Measurements from ENCODE around the gene SLC38A7. TPM values are rescaled to one million over a fixed set of nuclear protein-coding genes. Genes with fewer than 3 reads are reported as not detected.

SLC38A7 gene
- total and polyA plus RNA-seq, 2 of the 13 experiments (the other 11 are each of a cell fraction or from before 2014, with no cell fraction given): 13.2 to 14.1 TPM

DNA sequence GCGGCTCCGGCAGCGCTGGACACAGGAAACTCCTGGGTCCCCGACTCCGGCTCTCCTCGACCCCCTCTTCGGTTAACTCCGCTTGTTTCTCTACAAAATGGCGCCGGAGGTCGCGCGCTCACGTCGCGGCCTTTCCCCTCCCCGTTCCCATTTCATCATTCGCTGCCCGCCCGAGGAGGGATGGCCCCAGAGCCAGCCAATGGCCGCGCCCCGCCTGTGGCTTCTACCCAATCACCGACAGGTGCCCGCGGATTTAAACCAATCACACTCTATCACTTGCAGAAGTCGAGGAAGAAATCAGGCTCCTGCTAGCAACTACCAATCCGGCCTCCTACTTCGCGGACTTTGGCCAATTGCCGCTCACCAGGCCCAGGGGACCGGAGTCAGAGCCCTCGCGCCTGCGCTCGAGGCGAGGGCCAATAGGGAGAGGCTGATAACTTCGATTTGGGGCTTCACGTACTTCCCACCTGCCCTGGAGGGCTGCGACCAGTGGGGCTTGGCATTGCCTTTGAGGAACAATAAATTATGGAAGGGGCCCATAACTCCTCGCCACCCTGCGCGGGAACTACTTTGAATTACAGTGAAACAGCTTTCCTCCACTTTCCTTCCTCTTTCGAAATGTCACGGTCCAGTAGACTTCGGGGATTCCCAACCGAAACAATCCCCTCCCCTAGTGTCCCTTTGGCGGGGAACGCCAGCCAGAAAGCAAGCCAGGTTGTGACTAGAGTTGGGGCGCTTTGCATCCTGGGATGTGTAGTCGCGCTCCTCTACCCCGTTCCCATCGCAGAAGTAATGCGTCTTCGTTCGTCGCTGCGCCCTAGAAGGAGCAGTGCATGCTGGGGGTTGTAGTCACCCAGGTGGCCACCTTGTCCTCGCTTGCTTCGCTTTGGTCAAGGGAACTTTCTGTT, 54.6 kb downstream of the SLC38A7 start, which contains the start of gene CNOT1 (continued):
- TF ChIP-seq, protein P1, sequence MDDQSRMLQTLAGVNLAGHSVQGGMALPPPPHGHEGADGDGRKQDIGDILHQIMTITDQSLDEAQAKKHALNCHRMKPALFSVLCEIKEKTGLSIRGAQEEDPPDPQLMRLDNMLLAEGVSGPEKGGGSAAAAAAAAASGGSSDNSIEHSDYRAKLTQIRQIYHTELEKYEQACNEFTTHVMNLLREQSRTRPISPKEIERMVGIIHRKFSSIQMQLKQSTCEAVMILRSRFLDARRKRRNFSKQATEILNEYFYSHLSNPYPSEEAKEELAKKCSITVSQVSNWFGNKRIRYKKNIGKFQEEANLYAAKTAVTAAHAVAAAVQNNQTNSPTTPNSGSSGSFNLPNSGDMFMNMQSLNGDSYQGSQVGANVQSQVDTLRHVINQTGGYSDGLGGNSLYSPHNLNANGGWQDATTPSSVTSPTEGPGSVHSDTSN (CRISPR knock-in tag; IDR thresholded peaks at IDR 0.05; ENCODE audit: borderline replicate concordance): peak; percentile 39; the same call in 1 of the 2 replicates
- TF ChIP-seq, protein P2, sequence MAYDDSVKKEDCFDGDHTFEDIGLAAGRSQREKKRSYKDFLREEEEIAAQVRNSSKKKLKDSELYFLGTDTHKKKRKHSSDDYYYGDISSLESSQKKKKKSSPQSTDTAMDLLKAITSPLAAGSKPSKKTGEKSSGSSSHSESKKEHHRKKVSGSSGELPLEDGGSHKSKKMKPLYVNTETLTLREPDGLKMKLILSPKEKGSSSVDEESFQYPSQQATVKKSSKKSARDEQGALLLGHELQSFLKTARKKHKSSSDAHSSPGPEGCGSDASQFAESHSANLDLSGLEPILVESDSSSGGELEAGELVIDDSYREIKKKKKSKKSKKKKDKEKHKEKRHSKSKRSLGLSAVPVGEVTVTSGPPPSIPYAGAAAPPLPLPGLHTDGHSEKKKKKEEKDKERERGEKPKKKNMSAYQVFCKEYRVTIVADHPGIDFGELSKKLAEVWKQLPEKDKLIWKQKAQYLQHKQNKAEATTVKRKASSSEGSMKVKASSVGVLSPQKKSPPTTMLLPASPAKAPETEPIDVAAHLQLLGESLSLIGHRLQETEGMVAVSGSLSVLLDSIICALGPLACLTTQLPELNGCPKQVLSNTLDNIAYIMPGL (CRISPR knock-in tag; IDR thresholded peaks at IDR 0.05; ENCODE audit: borderline replicate concordance in 1 of 2, low read depth in 1 of 2): peak in 1 of 2 experiments; percentile 70; a peak in 2 of 4 replicates
- TF ChIP-seq CBFB (CRISPR knock-in tag; IDR thresholded peaks at IDR 0.05) (peak; percentile 84), RNF2 (conservative IDR thresholded peaks at IDR 0.05; ENCODE audit: low read depth) (peak; percentile 98), ZFP36L2 (CRISPR knock-in tag; IDR thresholded peaks at IDR 0.05) (no peak), ZNF292 (CRISPR knock-in tag; IDR thresholded peaks at IDR 0.05; ENCODE audit: borderline replicate concordance, low read depth) (no peak; the same call in 1 of the 2 replicates), ZNF136 (CRISPR knock-in tag; IDR thresholded peaks at IDR 0.05; ENCODE audit: low read depth) (0 out of 2 replicates have a peak, but pooled peaks have one; percentile 26), KMT2A (CRISPR knock-in tag; IDR thresholded peaks at IDR 0.05) (peak; percentile 71; the same call in 1 of the 2 replicates), SSRP1 (CRISPR knock-in tag; IDR thresholded peaks at IDR 0.05) (peak; percentile 38; the same call in 1 of the 2 replicates), ZNF20 (CRISPR knock-in tag; IDR thresholded peaks at IDR 0.05) (no peak)
- TF ChIP-seq, protein P3, sequence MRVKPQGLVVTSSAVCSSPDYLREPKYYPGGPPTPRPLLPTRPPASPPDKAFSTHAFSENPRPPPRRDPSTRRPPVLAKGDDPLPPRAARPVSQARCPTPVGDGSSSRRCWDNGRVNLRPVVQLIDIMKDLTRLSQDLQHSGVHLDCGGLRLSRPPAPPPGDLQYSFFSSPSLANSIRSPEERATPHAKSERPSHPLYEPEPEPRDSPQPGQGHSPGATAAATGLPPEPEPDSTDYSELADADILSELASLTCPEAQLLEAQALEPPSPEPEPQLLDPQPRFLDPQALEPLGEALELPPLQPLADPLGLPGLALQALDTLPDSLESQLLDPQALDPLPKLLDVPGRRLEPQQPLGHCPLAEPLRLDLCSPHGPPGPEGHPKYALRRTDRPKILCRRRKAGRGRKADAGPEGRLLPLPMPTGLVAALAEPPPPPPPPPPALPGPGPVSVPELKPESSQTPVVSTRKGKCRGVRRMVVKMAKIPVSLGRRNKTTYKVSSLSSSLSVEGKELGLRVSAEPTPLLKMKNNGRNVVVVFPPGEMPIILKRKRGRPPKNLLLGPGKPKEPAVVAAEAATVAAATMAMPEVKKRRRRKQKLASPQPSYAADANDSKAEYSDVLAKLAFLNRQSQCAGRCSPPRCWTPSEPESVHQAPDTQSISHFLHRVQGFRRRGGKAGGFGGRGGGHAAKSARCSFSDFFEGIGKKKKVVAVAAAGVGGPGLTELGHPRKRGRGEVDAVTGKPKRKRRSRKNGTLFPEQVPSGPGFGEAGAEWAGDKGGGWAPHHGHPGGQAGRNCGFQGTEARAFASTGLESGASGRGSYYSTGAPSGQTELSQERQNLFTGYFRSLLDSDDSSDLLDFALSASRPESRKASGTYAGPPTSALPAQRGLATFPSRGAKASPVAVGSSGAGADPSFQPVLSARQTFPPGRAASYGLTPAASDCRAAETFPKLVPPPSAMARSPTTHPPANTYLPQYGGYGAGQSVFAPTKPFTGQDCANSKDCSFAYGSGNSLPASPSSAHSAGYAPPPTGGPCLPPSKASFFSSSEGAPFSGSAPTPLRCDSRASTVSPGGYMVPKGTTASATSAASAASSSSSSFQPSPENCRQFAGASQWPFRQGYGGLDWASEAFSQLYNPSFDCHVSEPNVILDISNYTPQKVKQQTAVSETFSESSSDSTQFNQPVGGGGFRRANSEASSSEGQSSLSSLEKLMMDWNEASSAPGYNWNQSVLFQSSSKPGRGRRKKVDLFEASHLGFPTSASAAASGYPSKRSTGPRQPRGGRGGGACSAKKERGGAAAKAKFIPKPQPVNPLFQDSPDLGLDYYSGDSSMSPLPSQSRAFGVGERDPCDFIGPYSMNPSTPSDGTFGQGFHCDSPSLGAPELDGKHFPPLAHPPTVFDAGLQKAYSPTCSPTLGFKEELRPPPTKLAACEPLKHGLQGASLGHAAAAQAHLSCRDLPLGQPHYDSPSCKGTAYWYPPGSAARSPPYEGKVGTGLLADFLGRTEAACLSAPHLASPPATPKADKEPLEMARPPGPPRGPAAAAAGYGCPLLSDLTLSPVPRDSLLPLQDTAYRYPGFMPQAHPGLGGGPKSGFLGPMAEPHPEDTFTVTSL (CRISPR knock-in tag; IDR thresholded peaks at IDR 0.05; ENCODE audit: borderline replicate concordance): peak; percentile 55; the same call in 1 of the 2 replicates
- TF ChIP-seq, protein P4, sequence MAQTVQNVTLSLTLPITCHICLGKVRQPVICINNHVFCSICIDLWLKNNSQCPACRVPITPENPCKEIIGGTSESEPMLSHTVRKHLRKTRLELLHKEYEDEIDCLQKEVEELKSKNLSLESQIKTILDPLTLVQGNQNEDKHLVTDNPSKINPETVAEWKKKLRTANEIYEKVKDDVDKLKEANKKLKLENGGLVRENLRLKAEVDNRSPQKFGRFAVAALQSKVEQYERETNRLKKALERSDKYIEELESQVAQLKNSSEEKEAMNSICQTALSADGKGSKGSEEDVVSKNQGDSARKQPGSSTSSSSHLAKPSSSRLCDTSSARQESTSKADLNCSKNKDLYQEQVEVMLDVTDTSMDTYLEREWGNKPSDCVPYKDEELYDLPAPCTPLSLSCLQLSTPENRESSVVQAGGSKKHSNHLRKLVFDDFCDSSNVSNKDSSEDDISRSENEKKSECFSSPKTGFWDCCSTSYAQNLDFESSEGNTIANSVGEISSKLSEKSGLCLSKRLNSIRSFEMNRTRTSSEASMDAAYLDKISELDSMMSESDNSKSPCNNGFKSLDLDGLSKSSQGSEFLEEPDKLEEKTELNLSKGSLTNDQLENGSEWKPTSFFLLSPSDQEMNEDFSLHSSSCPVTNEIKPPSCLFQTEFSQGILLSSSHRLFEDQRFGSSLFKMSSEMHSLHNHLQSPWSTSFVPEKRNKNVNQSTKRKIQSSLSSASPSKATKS (CRISPR knock-in tag; IDR thresholded peaks at IDR 0.05): 0 out of 2 replicates have a peak, but pooled peaks have one; percentile 75
- TF ChIP-seq, protein P5, sequence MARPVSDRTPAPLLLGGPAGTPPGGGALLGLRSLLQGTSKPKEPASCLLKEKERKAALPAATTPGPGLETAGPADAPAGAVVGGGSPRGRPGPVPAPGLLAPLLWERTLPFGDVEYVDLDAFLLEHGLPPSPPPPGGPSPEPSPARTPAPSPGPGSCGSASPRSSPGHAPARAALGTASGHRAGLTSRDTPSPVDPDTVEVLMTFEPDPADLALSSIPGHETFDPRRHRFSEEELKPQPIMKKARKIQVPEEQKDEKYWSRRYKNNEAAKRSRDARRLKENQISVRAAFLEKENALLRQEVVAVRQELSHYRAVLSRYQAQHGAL (CRISPR knock-in tag; IDR thresholded peaks at IDR 0.05; ENCODE audit: not compliant biosample characterization): no peak
- TF ChIP-seq, protein P6, sequence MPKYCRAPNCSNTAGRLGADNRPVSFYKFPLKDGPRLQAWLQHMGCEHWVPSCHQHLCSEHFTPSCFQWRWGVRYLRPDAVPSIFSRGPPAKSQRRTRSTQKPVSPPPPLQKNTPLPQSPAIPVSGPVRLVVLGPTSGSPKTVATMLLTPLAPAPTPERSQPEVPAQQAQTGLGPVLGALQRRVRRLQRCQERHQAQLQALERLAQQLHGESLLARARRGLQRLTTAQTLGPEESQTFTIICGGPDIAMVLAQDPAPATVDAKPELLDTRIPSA (CRISPR knock-in tag; IDR thresholded peaks at IDR 0.05; ENCODE audit: borderline replicate concordance): no peak

Data from HepG2 (cell line).